Activated CD8-positive, alpha-beta T cell treated with anti-CD3 and anti-CD28 coated beads, Interleukin-2, amount 10 ng/mL, durations not matched to agents 7 days and 5 days (primary cell): ENCODE measurements around the gene SSH2. TPM values are rescaled to one million over a fixed set of nuclear protein-coding genes. Genes with fewer than 3 reads are reported as not detected.
A peak's percentile ranks its signal among the peaks of the same experiment; 100 is the strongest.

Experiments used
- ATAC-seq: fragments of 150-1000 bp; cut with Tn5 transposase; one replicate; pipeline ENCODE4 v1.10.0; 2021; ENCODE audit warnings: moderate library complexity
- CTCF ChIA-PET: fragments of 350-600 bp; sonication (Branson Sonifier 250); formaldehyde crosslinking; loops from one replicate; lab custom pipeline; 2021; ENCODE audit warnings: antibody characterized with exemption; lab: Charles Lee
- POLR2A ChIA-PET: fragments of 350-600 bp; sonication (Branson Sonifier 250); formaldehyde crosslinking; loops from one replicate; lab custom pipeline; 2021; ENCODE audit warnings: antibody characterized with exemption; lab: Charles Lee
- DNase-seq: peaks from one replicate; pipeline ENCODE4 v3.0.0-alpha.2; 2020
- H3K27ac Mint-ChIP-seq: one replicate; pipeline ENCODE4 v1.8.0; 2021; ENCODE audit warnings: mild to moderate bottlenecking, mixed read lengths
- H3K27me3 Mint-ChIP-seq: one replicate; pipeline ENCODE4 v1.8.0; 2021; ENCODE audit warnings: low read depth, mixed read lengths
- H3K36me3 Mint-ChIP-seq: one replicate; pipeline ENCODE4 v1.8.0; 2021; ENCODE audit warnings: low read depth, mixed read lengths
- H3K4me1 Mint-ChIP-seq: one replicate; pipeline ENCODE4 v1.8.0; 2021; ENCODE audit warnings: low read depth, mixed read lengths
- H3K4me3 Mint-ChIP-seq: one replicate; pipeline ENCODE4 v1.8.0; 2021; ENCODE audit warnings: mild to moderate bottlenecking, mixed read lengths
- H3K9me3 Mint-ChIP-seq: one replicate; pipeline ENCODE4 v1.8.0; 2022; ENCODE audit warnings: mixed read lengths; ENCODE audit not compliant: insufficient read depth
- total RNA-seq, 2 experiments: library from RNA; stranded (reverse); gene quantifications; one replicate each; pipeline ENCODE4 v1.2.3, GENCODE V29; 2021

The SSH2 gene
- total RNA-seq, 2 experiments from 2014 or later, result 73.5 to 79.6 TPM

GRCh38 chr17:29603109-29603674 lies 326.8 kb downstream of the SSH2 start:
- ChIA-PET POLR2A (no interaction called here), CTCF (interaction anchor here (2.3 kb wide), 1 partner anchor 10 kb away, joined by 13 read pairs; no protein-coding TSS in a partner anchor)
- no peaks in the 10 kb centered on the region for H3K27me3 Mint-ChIP-seq
- ATAC-seq (no peak), DNase-seq (no peak)
- peaks cover 7% of the 10 kb centered on the region for H3K4me1 Mint-ChIP-seq
- no peak overlapping the region for H3K4me3 Mint-ChIP-seq
- H3K36me3 Mint-ChIP-seq, result no peaks in the 10 kb centered on the region
- H3K27ac Mint-ChIP-seq, result no peak overlapping the region
- no peaks in the 10 kb centered on the region for H3K9me3 Mint-ChIP-seq

- Mint-ChIP-seq H3K4me3 (no peak overlapping the region), H3K4me1 (peaks cover 18% of the 10 kb centered on the region), H3K36me3 (no peaks in the 10 kb centered on the region), H3K9me3 (no peaks in the 10 kb centered on the region), H3K27me3 (no peaks in the 10 kb centered on the region), H3K27ac (no peak overlapping the region)
- ChIA-PET POLR2A (interaction anchor here (1.2 kb wide), 1 partner anchor 18 kb away, joined by 3 read pairs; no protein-coding TSS in a partner anchor), CTCF (interaction anchor here (1.8 to 3.3 kb wide), 2 partner anchors 11 to 19 kb away, joined by 3 to 21 read pairs; no protein-coding TSS in a partner anchor)
- no peak for ATAC-seq
- no peak for DNase-seq
These were observed 332.5 kb downstream of the SSH2 start for GRCh38 chr17:29597361-29598172.

- CTCF ChIA-PET, result interaction anchor here (1.8 to 3.3 kb wide), 2 partner anchors 11 to 20 kb away, joined by 3 to 21 read pairs; no protein-coding TSS in a partner anchor
- H3K9me3 Mint-ChIP-seq, result no peaks in the 10 kb centered on the region
- H3K27me3 Mint-ChIP-seq, result no peaks in the 10 kb centered on the region
- no peak for DNase-seq
- no peak overlapping the region for H3K4me3 Mint-ChIP-seq
- ATAC-seq, result no peak
- no peaks in the 10 kb centered on the region for H3K36me3 Mint-ChIP-seq
- H3K27ac Mint-ChIP-seq, result no peak overlapping the region
- H3K4me1 Mint-ChIP-seq, result peaks cover 25% of the 10 kb centered on the region
- POLR2A ChIA-PET, result interaction anchor here (1.2 kb wide), 1 partner anchor 18 kb away, joined by 3 read pairs; no protein-coding TSS in a partner anchor
These were observed 333.2 kb downstream of the SSH2 start for GRCh38 chr17:29596811-29597210.

- Mint-ChIP-seq H3K27me3 (no peaks in the 10 kb centered on the region), H3K9me3 (no peaks in the 10 kb centered on the region), H3K27ac (no peak overlapping the region), H3K36me3 (no peaks in the 10 kb centered on the region), H3K4me3 (no peak overlapping the region), H3K4me1 (peaks cover 32% of the 10 kb centered on the region)
- ChIA-PET POLR2A (no interaction called here), CTCF (interaction anchor here (1.8 to 3.3 kb wide), 2 partner anchors 12 to 21 kb away, joined by 3 to 21 read pairs; no protein-coding TSS in a partner anchor)
- ATAC-seq (no peak), DNase-seq (no peak)
These were observed 333.9 kb downstream of the SSH2 start for GRCh38 chr17:29595943-29596774.

- DNase-seq (no peak), ATAC-seq (no peak)
- no peak overlapping the region for H3K27ac Mint-ChIP-seq
- H3K4me3 Mint-ChIP-seq, result no peak overlapping the region
- no peaks in the 10 kb centered on the region for H3K9me3 Mint-ChIP-seq
- ChIA-PET CTCF (interaction anchor here (4.7 kb wide), 1 partner anchor 21 kb away, joined by 107 read pairs; no protein-coding TSS in a partner anchor), POLR2A (no interaction called here)
- peaks cover 33% of the 10 kb centered on the region for H3K4me1 Mint-ChIP-seq
- no peaks in the 10 kb centered on the region for H3K27me3 Mint-ChIP-seq
- H3K36me3 Mint-ChIP-seq, result no peaks in the 10 kb centered on the region
These were observed 334.7 kb downstream of the SSH2 start for GRCh38 chr17:29595107-29595942.

GRCh38 chr17:29594519-29595090 lies 335.4 kb downstream of the SSH2 start:
- H3K4me1 Mint-ChIP-seq, result peaks cover 39% of the 10 kb centered on the region
- H3K4me3 Mint-ChIP-seq, result peak overlapping the region; percentile 69
- H3K9me3 Mint-ChIP-seq, result no peaks in the 10 kb centered on the region
- ATAC-seq (no peak), DNase-seq (no peak)
- POLR2A ChIA-PET, result no interaction called here
- CTCF ChIA-PET, result interaction anchor here (0.7 to 4.7 kb wide), 6 partner anchors 14 to 354 kb away, joined by 3 to 107 read pairs (median 4); no protein-coding TSS in a partner anchor
- no peaks in the 10 kb centered on the region for H3K27me3 Mint-ChIP-seq
- H3K36me3 Mint-ChIP-seq, result no peaks in the 10 kb centered on the region
- H3K27ac Mint-ChIP-seq, result no peak overlapping the region

GRCh38 chr17:29593591-29594518 lies 336.2 kb downstream of the SSH2 start:
- no peaks in the 10 kb centered on the region for H3K9me3 Mint-ChIP-seq
- POLR2A ChIA-PET, result interaction anchor here (1.0 to 2.3 kb wide), 2 partner anchors 12 to 23 kb away, joined by 3 to 10 read pairs; no protein-coding TSS in a partner anchor
- DNase-seq, result peak; percentile 60
- H3K27me3 Mint-ChIP-seq, result no peaks in the 10 kb centered on the region
- peaks cover 39% of the 10 kb centered on the region for H3K4me1 Mint-ChIP-seq
- H3K36me3 Mint-ChIP-seq, result no peaks in the 10 kb centered on the region
- no peak for ATAC-seq
- H3K4me3 Mint-ChIP-seq, result peak overlapping the region; percentile 69
- no peak overlapping the region for H3K27ac Mint-ChIP-seq
- CTCF ChIA-PET, result interaction anchor here (0.7 to 4.7 kb wide), 12 partner anchors 12 to 444 kb away, joined by 3 to 107 read pairs (median 6); partner anchors contain the start of genes ABHD15 and TP53I13

- Mint-ChIP-seq H3K27me3 (no peaks in the 10 kb centered on the region), H3K36me3 (peaks cover 2% of the 10 kb centered on the region), H3K27ac (peak within 1 kb of the TSS; percentile 11), H3K4me1 (peaks cover 42% of the 10 kb centered on the region), H3K9me3 (no peaks in the 10 kb centered on the region), H3K4me3 (peak within 1 kb of the TSS; percentile 85)
- ATAC-seq (no peak), DNase-seq (peak; percentile 61)
- ChIA-PET CTCF (interaction anchor here (1.1 to 4.7 kb wide), 15 partner anchors 7 to 469 kb away, joined by 3 to 107 read pairs (median 7); partner anchors contain the start of genes ABHD15 and TP53I13), POLR2A (interaction anchor here (0.9 to 2.3 kb wide), 4 partner anchors 11 to 337 kb away, joined by 3 to 10 read pairs (median 3); partner anchors contain the start of gene SSH2)
These were observed 337.0 kb downstream of the SSH2 start, which contains the start of gene ANKRD13B for GRCh38 chr17:29592850-29593551. Gene ANKRD13B (plus strand): TSS chr17:29593132. CDS start chr17:29593622, 490 bp downstream.
